SH-SY5Y (cell line): ENCODE measurements around the gene APOA5.

Experiments
- GATA2 ChIP-seq: IDR thresholded peaks from 2 replicates; pipeline ENCODE4 v1.6.1; 2011; ENCODE audit warnings: mild to moderate bottlenecking, low read depth, low read length
- GATA3 ChIP-seq: IDR thresholded peaks from 2 replicates; pipeline ENCODE4 v1.6.1; 2011; ENCODE audit warnings: low read depth, mild to moderate bottlenecking, low read length, moderate library complexity

DNA sequence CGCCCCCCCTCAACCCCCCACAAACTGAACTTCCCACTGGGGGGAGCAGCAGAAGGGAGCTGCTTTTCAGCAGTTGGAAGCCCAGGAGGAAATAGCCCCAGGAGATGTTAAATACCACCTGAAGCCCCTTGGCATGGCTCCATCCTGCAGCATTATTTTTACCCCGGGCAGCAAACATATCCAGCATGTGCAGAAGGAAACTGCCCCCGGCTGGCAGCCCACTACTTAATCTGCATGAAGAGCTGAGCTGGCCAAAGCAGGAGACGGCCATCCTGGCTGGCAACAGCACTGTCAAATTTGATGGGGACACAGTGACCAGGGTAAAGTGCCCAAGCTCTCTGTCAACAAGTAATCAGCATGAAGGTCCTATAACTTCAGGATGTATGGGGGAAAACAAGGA, 50.9 kb downstream of the APOA5 start:
- TF ChIP-seq GATA3 (no peak), GATA2 (no peak)
